Head of caudate nucleus (tissue), 42 donors: Measurements from ENCODE around the gene ACADVL.
A peak's percentile ranks its signal among the peaks of the same experiment; 100 is the strongest.
"Not testable (repeated sequence)": the region's sequence is repeated elsewhere in the genome, so short reads cannot be mapped to it uniquely, and the experiment has no call there.

Experiments
- DNase-seq, 42 donors: peaks; one replicate each; pipeline versions ENCODE4 v3.0.0 to v3.0.0-alpha.2; 2020 to 2021; ENCODE audit warnings: mixed read lengths in 7 of 42
- intact Hi-C: fragments of 100-400 bp; cut with DNase I; formaldehyde crosslinking; loops from one replicate; pipeline ENCODE4 v1.15.0; 2022

Gene ACADVL

GRCh38 chr17:7219812-7220592, at the start of gene ACADVL, which contains the start of gene DLG4:
TSS of gene ACADVL (plus strand) at chr17:7219938. CDS start at chr17:7219985, 47 bp downstream.
TSS of gene DLG4 (minus strand) at chr17:7219836.
- peak; percentile 86 to 97 (median 92) for DNase-seq
- intact Hi-C loops, result no loop called here

GRCh38 chr17:7172522-7173191, 47.1 kb upstream of the ACADVL start:
- DNase-seq, intact Hi-C loops: not testable (repeated sequence)

GRCh38 chr17:7173687-7174602, 45.8 kb upstream of the ACADVL start:
- intact Hi-C loops, result no loop called here
- DNase-seq, result peak in 21 of 42 donors; percentile 25 to 68 (median 39)

GRCh38 chr17:7174603-7175326, 45.0 kb upstream of the ACADVL start:
- intact Hi-C loops, result no loop called here
- DNase-seq, result no peak

- DNase-seq, result no peak
- intact Hi-C loops, result no loop called here
Measured at GRCh38 chr17:7175330-7175733, 44.4 kb upstream of the ACADVL start.

GRCh38 chr17:7176107-7176840, 43.5 kb upstream of the ACADVL start:
- no peak for DNase-seq
- intact Hi-C loops, result no loop called here

GRCh38 chr17:7176841-7177190, 42.9 kb upstream of the ACADVL start:
- no peak for DNase-seq
- intact Hi-C loops, result no loop called here

- DNase-seq, result peak; percentile 59 to 91 (median 76)
- intact Hi-C loops, result no loop called here
Measured at GRCh38 chr17:7177191-7177953, 42.4 kb upstream of the ACADVL start.

GRCh38 chr17:7177954-7178477, 41.7 kb upstream of the ACADVL start:
- intact Hi-C loops, result no loop called here
- DNase-seq, result peak in 2 of 42 donors; percentile 28 to 36

- intact Hi-C loops, result no loop called here
- no peak for DNase-seq
Measured at GRCh38 chr17:7178973-7179316, 40.8 kb upstream of the ACADVL start.

- intact Hi-C loops, result no loop called here
- DNase-seq, result no peak
Measured at GRCh38 chr17:7179317-7180254, 40.2 kb upstream of the ACADVL start, which contains the start of gene ASGR1. TSS of gene ASGR1 (minus strand) at chr17:7179370. CDS start at chr17:7178563, 807 bp downstream.

GRCh38 chr17:7182101-7182500, 37.6 kb upstream of the ACADVL start:
- intact Hi-C loops, DNase-seq: not testable (repeated sequence)

GRCh38 chr17:7183433-7184090, 36.2 kb upstream of the ACADVL start:
- DNase-seq, result no peak
- intact Hi-C loops, result no loop called here

GRCh38 chr17:7184091-7184488, 35.6 kb upstream of the ACADVL start:
- intact Hi-C loops, result no loop called here
- peak in 12 of 42 donors; percentile 15 to 61 (median 44) for DNase-seq

- intact Hi-C loops, result no loop called here
- DNase-seq, result no peak
Measured at GRCh38 chr17:7184647-7185046, 35.1 kb upstream of the ACADVL start.

GRCh38 chr17:7186241-7186640, 33.5 kb upstream of the ACADVL start:
- intact Hi-C loops, result no loop called here
- DNase-seq, result no peak
